Peyer's patch (tissue), 4 donors: Measurements from ENCODE around the gene MTMR6.

ENCODE experiments used
- CTCF ChIP-seq, 6 experiments: fragments of 450-650 bp in 4 of 6; fragments of 200-600 bp in 2 of 6; sonication (generic) in 1 of 6; IDR thresholded peaks; one replicate each; pipeline ENCODE4 v1.5.1; 2017 to 2019; ENCODE audit warnings: antibody characterized with exemption in 6 of 6, mild to moderate bottlenecking in 3 of 6, moderate library complexity in 1 of 6
- POLR2A ChIP-seq, 2 donors: fragments of 450-650 bp; IDR thresholded peaks; one replicate each; pipeline ENCODE4 v1.5.1; 2017; ENCODE audit warnings: antibody characterized with exemption in 2 of 2, mild to moderate bottlenecking in 2 of 2, moderate library complexity in 2 of 2

DNA sequence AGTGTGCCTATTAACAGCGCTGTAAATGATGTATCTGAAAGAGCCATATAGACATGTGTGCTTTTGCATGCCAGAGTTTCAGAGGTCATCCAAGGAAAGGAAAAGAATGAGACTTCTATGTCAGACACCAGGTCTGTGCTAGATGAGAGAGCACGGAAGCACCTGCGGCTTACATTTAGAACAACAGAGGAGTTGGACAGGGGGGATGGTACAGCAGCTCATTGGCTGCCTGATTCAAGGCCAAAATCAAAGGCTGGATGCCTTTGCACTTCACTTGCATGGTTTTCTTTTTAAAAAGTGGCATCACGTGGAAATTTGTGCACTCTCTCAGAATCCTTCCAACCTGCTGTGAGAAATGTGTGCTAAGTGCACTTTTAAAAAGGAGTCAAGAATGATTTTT lies 82.4 kb downstream of the MTMR6 start:
- TF ChIP-seq POLR2A (IDR thresholded peaks at IDR 0.05) (no peak), CTCF (IDR thresholded peaks at IDR 0.05) (no peak)
